Osteoblast (primary cell): Measurements from ENCODE around the gene RFX2. TPM values are rescaled to one million over a fixed set of nuclear protein-coding genes. Genes with fewer than 3 reads are reported as not detected.

Experiments
- DNase-seq: peaks from one replicate; pipeline ENCODE4 v3.0.0; 2011; ENCODE audit warnings: low spot score, mixed read lengths; ENCODE audit not compliant: insufficient read length; ENCODE audit errors: missing footprints
- H2AFZ ChIP-seq: 2 replicates; pipeline ENCODE4 v1.6.0; 2011; ENCODE audit warnings: mild to moderate bottlenecking, low read length
- H3K27ac ChIP-seq: 2 replicates; pipeline ENCODE4 v1.5.1; 2011; ENCODE audit warnings: mild to moderate bottlenecking, low read depth, low read length, moderate library complexity
- H3K27me3 ChIP-seq: 2 replicates; pipeline ENCODE4 v1.6.0; 2012; ENCODE audit warnings: mild to moderate bottlenecking, control low read depth, inconsistent platforms, low read length, moderate library complexity; ENCODE audit not compliant: insufficient read depth
- H3K36me3 ChIP-seq: 2 replicates; pipeline ENCODE4 v1.5.1; 2011; ENCODE audit warnings: mild to moderate bottlenecking, low read length, control low read depth, moderate library complexity; ENCODE audit not compliant: insufficient read depth
- H3K4me1 ChIP-seq: 2 replicates; pipeline ENCODE4 v1.5.1; 2011; ENCODE audit warnings: mild to moderate bottlenecking, low read length, control low read depth, moderate library complexity; ENCODE audit not compliant: insufficient read depth
- H3K4me2 ChIP-seq: 2 replicates; pipeline ENCODE4 v1.6.0; 2011; ENCODE audit warnings: mild to moderate bottlenecking, low read length; ENCODE audit not compliant: insufficient read depth
- H3K4me3 ChIP-seq: fragments of 200-600 bp; sonication (generic); 3 replicates; pipeline ENCODE4 v1.5.1; 2012; ENCODE audit warnings: mild to moderate bottlenecking, low read length, inconsistent platforms; ENCODE audit not compliant: insufficient read depth
- H3K79me2 ChIP-seq: 2 replicates; pipeline ENCODE4 v1.6.0; 2012; ENCODE audit warnings: mild to moderate bottlenecking, low read length, control low read depth, inconsistent platforms; ENCODE audit not compliant: insufficient read depth
- H3K9me3 ChIP-seq: 2 replicates; pipeline ENCODE4 v1.5.1; 2011; ENCODE audit warnings: low read depth, low read length, control low read depth
- H4K20me1 ChIP-seq: 2 replicates; pipeline ENCODE4 v1.6.0; 2012; ENCODE audit warnings: mild to moderate bottlenecking, low read length, control low read depth; ENCODE audit not compliant: insufficient read depth
- CTCF ChIP-seq: IDR thresholded peaks from 2 replicates; pipeline ENCODE4 v1.5.1; 2011; ENCODE audit warnings: mild to moderate bottlenecking, low read depth, low read length, moderate library complexity; ENCODE audit errors: extremely low read depth
- total RNA-seq: library from RNA; depleted of rRNA; stranded (reverse); fragments of >200 nt; gene quantifications from 2 replicates; pipeline ENCODE4 v1.2.3, GENCODE V29; 2012

RFX2 gene
- total RNA-seq, 1 donor = 6.2 TPM

GRCh38 chr19:6086068-6086788, 24.1 kb downstream of the RFX2 start:
- H3K4me2 ChIP-seq = peak overlapping the region; percentile 25
- H3K36me3 ChIP-seq = no peaks in the 10 kb centered on the region
- peak overlapping the region; percentile 19 for H3K27ac ChIP-seq
- H3K4me1 ChIP-seq = peaks cover 33% of the 10 kb centered on the region
- no peaks in the 10 kb centered on the region for H3K9me3 ChIP-seq
- TF ChIP-seq CTCF = no peak
- H3K4me3 ChIP-seq = no peak overlapping the region
- no peak overlapping the region for H2AFZ ChIP-seq
- no peaks in the 10 kb centered on the region for H3K27me3 ChIP-seq
- no peak for DNase-seq
- H4K20me1 ChIP-seq = no peaks in the 10 kb centered on the region
- no peaks in the 10 kb centered on the region for H3K79me2 ChIP-seq

- DNase-seq = no peak
- no peaks in the 10 kb centered on the region for H3K27me3 ChIP-seq
- no peak overlapping the region for H2AFZ ChIP-seq
- peaks cover 32% of the 10 kb centered on the region for H3K4me1 ChIP-seq
- no peaks in the 10 kb centered on the region for H3K36me3 ChIP-seq
- no peaks in the 10 kb centered on the region for H4K20me1 ChIP-seq
- no peak overlapping the region for H3K4me2 ChIP-seq
- H3K4me3 ChIP-seq = no peak overlapping the region
- no peak for TF ChIP-seq CTCF
- H3K79me2 ChIP-seq = no peaks in the 10 kb centered on the region
- H3K9me3 ChIP-seq = no peaks in the 10 kb centered on the region
- H3K27ac ChIP-seq = no peak overlapping the region
Observed at GRCh38 chr19:6084821-6085220, 25.5 kb downstream of the RFX2 start.

GRCh38 chr19:6079107-6079506, 31.2 kb downstream of the RFX2 start:
- H3K79me2 ChIP-seq = no peaks in the 10 kb centered on the region
- no peak overlapping the region for H2AFZ ChIP-seq
- no peaks in the 10 kb centered on the region for H3K9me3 ChIP-seq
- H3K27ac ChIP-seq = no peak overlapping the region
- H4K20me1 ChIP-seq = no peaks in the 10 kb centered on the region
- peaks cover 14% of the 10 kb centered on the region for H3K4me1 ChIP-seq
- no peaks in the 10 kb centered on the region for H3K27me3 ChIP-seq
- H3K36me3 ChIP-seq = no peaks in the 10 kb centered on the region
- no peak for TF ChIP-seq CTCF
- DNase-seq = no peak
- no peak overlapping the region for H3K4me2 ChIP-seq
- no peak overlapping the region for H3K4me3 ChIP-seq

- Histone ChIP-seq H3K4me2 (no peak overlapping the region), H3K36me3 (no peaks in the 10 kb centered on the region), H3K4me3 (no peak overlapping the region), H3K79me2 (no peaks in the 10 kb centered on the region), H3K4me1 (peaks cover 14% of the 10 kb centered on the region), H4K20me1 (no peaks in the 10 kb centered on the region), H3K27ac (no peak overlapping the region), H3K27me3 (no peaks in the 10 kb centered on the region), H3K9me3 (no peaks in the 10 kb centered on the region), H2AFZ (no peak overlapping the region)
- TF ChIP-seq CTCF = no peak
- DNase-seq = no peak
Observed at GRCh38 chr19:6078068-6078467, 32.2 kb downstream of the RFX2 start.
